Chondrocyte (in vitro differentiated cells): ENCODE measurements around the gene TM9SF2. TPM values are rescaled to one million over a fixed set of nuclear protein-coding genes. Genes with fewer than 3 reads are reported as not detected.
"Not testable (repeated sequence)": the region's sequence is repeated elsewhere in the genome, so short reads cannot be mapped to it uniquely, and the experiment has no call there.

Source experiments
- DNase-seq: peaks from one replicate; pipeline ENCODE4 v3.0.0; 2021; ENCODE audit warnings: mixed read lengths, low spot score
- H3K27ac Mint-ChIP-seq: one replicate; pipeline ENCODE4 v1.8.0; 2021; ENCODE audit warnings: mild to moderate bottlenecking, moderate library complexity, mixed read lengths; ENCODE audit not compliant: unreplicated experiment
- H3K27me3 Mint-ChIP-seq: 2 replicates; pipeline ENCODE4 v1.8.0; 2021; ENCODE audit warnings: low read depth, mixed read lengths
- H3K36me3 Mint-ChIP-seq: 2 replicates; pipeline ENCODE4 v1.8.0; 2021; ENCODE audit warnings: low read depth, mixed read lengths
- H3K4me1 Mint-ChIP-seq: 2 replicates; pipeline ENCODE4 v1.8.0; 2021; ENCODE audit warnings: low read depth, mild to moderate bottlenecking, mixed read lengths
- H3K4me3 Mint-ChIP-seq: one replicate; pipeline ENCODE4 v1.8.0; 2021; ENCODE audit warnings: mild to moderate bottlenecking, moderate library complexity, mixed read lengths; ENCODE audit not compliant: unreplicated experiment
- H3K9me3 Mint-ChIP-seq: 2 replicates; pipeline ENCODE4 v1.8.0; 2021; ENCODE audit warnings: low read depth, mixed read lengths
- long read RNA-seq: library from polyadenylated mRNA; stranded (forward); transcript quantifications from one replicate; pipeline ENCODE4 v2.0.0, GENCODE V29; 2021
- total RNA-seq: library from RNA; stranded (reverse); gene quantifications from 3 replicates; pipeline ENCODE4 v1.2.1, GENCODE V29; 2021
- TF ChIP-seq, protein P1 (sequence below): fragments of 200-600 bp; sonication (generic); IDR thresholded peaks from 2 replicates; pipeline ENCODE4 v1.5.0; 2021; ENCODE audit warnings: antibody characterized with exemption, mild to moderate bottlenecking, moderate library complexity

TM9SF2 gene, protein sequence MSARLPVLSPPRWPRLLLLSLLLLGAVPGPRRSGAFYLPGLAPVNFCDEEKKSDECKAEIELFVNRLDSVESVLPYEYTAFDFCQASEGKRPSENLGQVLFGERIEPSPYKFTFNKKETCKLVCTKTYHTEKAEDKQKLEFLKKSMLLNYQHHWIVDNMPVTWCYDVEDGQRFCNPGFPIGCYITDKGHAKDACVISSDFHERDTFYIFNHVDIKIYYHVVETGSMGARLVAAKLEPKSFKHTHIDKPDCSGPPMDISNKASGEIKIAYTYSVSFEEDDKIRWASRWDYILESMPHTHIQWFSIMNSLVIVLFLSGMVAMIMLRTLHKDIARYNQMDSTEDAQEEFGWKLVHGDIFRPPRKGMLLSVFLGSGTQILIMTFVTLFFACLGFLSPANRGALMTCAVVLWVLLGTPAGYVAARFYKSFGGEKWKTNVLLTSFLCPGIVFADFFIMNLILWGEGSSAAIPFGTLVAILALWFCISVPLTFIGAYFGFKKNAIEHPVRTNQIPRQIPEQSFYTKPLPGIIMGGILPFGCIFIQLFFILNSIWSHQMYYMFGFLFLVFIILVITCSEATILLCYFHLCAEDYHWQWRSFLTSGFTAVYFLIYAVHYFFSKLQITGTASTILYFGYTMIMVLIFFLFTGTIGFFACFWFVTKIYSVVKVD
- 122 to 147 TPM (median 125 TPM) in 3 replicates for total RNA-seq
- long read RNA-seq, transcript TM9SF2-201 (17 exons, 3,430 nt): major isoform, 313 of 344 reads
- long read RNA-seq, partial matches to known transcripts: 11 of 344 reads
- long read RNA-seq, other reads (novel, unspliced or antisense): 20 of 344 reads

DNA sequence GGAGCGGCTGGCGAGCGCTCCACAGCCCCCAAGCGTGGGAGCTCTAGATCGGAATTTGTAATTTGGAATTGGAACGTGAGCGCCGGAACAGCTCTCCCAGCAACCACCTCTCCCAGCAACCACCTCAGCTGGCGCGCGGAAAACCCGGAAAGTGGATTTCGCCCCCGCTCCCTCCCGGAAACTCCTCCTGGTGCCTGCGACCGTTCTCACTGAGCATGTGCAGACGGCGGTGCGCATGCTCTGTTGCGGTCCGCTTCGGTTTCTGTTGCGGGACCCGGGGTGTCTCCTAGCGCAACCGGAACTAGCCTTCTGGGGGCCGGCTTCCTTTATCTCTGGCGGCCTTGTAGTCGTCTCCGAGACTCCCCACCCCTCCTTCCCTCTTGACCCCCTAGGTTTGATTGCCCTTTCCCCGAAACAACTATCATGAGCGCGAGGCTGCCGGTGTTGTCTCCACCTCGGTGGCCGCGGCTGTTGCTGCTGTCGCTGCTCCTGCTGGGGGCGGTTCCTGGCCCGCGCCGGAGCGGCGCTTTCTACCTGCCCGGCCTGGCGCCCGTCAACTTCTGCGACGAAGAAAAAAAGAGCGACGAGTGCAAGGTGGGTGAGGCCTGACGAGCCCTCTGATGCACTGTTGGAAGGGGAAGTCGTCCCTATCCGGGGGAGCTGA is at the start of gene TM9SF2:
Gene TM9SF2 (plus strand): TSS at position 289 of the 664 bp plus-strand sequence. CDS start 135 bp downstream, at position 424.
- peak within 1 kb of the TSS; percentile 97 for H3K27ac Mint-ChIP-seq
- H3K9me3 Mint-ChIP-seq: peaks cover 5% of the 10 kb centered on the region
- DNase-seq: peak; percentile 99
- H3K36me3 Mint-ChIP-seq: no peaks in the 10 kb centered on the region
- TF ChIP-seq, protein P1, sequence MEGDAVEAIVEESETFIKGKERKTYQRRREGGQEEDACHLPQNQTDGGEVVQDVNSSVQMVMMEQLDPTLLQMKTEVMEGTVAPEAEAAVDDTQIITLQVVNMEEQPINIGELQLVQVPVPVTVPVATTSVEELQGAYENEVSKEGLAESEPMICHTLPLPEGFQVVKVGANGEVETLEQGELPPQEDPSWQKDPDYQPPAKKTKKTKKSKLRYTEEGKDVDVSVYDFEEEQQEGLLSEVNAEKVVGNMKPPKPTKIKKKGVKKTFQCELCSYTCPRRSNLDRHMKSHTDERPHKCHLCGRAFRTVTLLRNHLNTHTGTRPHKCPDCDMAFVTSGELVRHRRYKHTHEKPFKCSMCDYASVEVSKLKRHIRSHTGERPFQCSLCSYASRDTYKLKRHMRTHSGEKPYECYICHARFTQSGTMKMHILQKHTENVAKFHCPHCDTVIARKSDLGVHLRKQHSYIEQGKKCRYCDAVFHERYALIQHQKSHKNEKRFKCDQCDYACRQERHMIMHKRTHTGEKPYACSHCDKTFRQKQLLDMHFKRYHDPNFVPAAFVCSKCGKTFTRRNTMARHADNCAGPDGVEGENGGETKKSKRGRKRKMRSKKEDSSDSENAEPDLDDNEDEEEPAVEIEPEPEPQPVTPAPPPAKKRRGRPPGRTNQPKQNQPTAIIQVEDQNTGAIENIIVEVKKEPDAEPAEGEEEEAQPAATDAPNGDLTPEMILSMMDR: no peak
- peak within 1 kb of the TSS; percentile 99 for H3K4me3 Mint-ChIP-seq
- H3K4me1 Mint-ChIP-seq: peaks cover 64% of the 10 kb centered on the region
- H3K27me3 Mint-ChIP-seq: no peaks in the 10 kb centered on the region

DNA sequence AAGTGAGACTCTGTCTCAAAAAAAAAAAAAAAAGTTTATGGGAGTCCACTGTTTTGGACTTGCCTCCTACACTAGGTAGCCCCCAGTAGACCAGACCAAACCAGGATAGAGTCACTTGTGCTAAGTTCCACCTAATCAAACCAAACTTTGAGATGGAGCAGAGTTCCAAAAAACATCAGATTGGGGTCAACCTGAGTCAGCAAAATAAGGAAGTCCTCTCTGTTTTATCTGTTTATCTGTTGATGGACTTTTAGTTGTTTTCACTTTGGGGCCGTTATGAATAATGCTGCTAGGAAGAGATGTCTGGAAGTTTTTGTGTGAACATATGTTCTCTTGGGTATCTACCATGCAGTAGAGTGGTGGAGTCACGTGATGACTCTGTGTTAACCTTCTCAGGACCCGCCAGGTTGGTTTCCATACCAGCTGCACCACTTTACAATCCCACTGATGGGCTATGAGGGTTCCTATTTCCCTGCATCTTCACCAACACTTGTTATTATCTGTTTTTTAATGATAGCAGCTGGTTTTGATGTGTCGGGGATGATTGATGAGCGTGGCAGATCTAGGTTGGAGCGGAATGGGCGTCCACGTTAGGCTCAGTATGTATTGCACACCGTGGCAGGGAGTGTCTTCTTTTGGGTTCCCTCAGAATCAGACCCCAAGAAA is 46.6 kb upstream of the TM9SF2 start:
- Mint-ChIP-seq H3K27ac (no peak overlapping the region), H3K36me3 (no peaks in the 10 kb centered on the region), H3K9me3 (peaks cover 6% of the 10 kb centered on the region), H3K4me1 (peaks cover 11% of the 10 kb centered on the region), H3K27me3 (peaks cover 3% of the 10 kb centered on the region), H3K4me3 (no peak overlapping the region)
- DNase-seq: no peak
- TF ChIP-seq, protein P1: no peak

DNA sequence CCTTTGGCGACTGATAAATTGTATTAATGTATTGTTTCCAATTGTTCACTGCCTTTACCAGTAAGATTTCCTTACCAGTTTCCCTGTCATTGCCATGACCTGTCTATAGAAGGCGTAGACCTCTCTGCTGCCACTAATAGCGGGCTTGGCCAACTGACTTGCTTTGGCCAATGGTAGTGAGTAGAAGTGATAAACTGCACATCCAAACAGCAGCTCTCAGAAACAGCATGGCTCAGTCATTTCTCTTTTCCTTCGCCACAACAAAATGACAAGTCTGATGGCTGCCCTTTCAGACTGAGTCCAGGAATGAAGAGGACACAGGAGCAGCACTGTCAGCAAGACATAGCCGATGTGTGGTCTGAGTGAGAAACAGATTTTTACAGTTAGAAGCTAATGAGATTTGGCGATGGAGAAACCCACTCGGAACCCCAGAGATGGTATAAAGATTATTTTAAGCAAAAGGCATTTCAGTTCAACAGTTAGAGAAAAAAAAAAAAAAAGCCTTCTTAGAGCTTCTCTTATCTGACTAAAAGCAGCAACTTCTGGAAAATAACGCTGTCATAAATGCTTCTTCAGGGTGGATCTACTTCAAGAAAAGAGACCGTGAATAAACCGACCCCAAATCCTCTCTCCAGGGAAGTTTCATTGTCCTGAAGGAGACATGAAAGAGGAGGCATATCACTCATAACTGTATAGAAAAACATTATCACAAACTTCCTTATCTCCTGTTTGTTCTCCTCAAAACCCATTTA is 42.0 kb upstream of the TM9SF2 start:
- H3K4me1 Mint-ChIP-seq: peaks cover under 1% of the 10 kb centered on the region
- no peak overlapping the region for H3K4me3 Mint-ChIP-seq
- TF ChIP-seq, protein P1: no peak
- no peaks in the 10 kb centered on the region for H3K36me3 Mint-ChIP-seq
- H3K27ac Mint-ChIP-seq: no peak overlapping the region
- no peak for DNase-seq
- H3K27me3 Mint-ChIP-seq: no peaks in the 10 kb centered on the region
- H3K9me3 Mint-ChIP-seq: peaks cover 6% of the 10 kb centered on the region

DNA sequence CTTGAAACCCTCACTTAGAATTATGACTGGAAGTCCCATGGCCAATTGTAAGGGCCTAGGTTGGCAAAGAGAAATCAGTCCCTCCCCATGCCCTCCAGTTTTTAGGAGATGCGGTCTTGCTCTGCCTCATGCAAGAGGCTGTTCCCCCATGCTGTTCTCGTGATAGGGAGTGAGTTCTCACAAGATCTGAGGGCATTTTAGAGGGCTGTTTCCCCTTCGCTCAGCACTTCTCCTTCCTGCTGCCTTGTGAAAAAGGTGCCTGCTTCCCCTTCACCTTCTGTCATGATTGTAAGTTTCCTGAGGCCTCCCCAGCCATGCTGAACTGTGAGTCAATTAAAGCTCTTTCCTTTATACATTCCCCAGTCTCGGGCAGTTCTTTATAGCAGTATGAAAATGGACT is 40.5 kb upstream of the TM9SF2 start:
- H3K27me3 Mint-ChIP-seq, H3K36me3 Mint-ChIP-seq, H3K9me3 Mint-ChIP-seq: not testable (repeated sequence)

DNA sequence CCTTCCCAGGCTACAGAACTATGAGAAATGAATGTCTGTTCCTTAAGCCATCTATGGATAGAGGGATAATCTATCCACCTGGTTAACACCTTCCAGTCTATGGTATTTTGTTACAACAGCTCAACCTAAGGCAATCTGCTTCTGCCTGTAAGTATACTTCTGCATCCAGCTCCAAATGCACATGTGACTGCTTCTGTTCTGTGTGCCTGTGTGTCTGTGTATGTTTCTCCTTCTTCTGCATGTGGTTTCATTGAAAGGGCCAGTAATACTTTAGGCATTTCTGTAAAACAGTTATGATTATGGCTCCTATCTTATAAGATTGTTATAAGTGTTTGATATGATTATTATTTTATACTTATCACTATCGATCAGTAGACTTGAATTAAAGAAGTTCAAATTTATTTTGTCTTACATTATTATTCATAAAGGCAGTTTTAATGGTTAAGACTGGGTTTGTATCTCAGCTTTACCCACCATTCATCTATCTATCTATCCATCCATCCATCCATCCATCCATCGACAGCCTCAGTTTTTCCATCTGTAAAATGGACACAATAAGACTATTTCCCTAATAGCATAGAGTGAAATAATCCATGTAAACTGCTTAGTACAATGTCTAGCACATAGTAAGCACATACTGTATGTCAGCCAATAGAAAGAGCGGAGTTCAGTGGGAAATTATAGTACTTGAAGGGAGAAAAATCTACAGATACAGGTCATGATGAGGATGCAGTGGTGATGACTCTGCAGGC is 37.5 kb upstream of the TM9SF2 start:
- DNase-seq: no peak
- Mint-ChIP-seq H3K27ac (no peak overlapping the region), H3K27me3 (no peaks in the 10 kb centered on the region), H3K4me1 (peaks cover 13% of the 10 kb centered on the region), H3K9me3 (no peaks in the 10 kb centered on the region), H3K4me3 (no peak overlapping the region), H3K36me3 (no peaks in the 10 kb centered on the region)
- TF ChIP-seq, protein P1: no peak

More for the DNA sequence above, 40.5 kb upstream of the TM9SF2 start:
- not testable (repeated sequence) for H3K27ac Mint-ChIP-seq, H3K4me3 Mint-ChIP-seq, H3K4me1 Mint-ChIP-seq, DNase-seq
